DMS 273 (cell line): ENCODE data around the gene BRD2.

Source experiments
- DNase-seq: peaks from one replicate; lab custom pipeline; 2025; ENCODE audit not compliant: unreplicated experiment; lab: John Stamatoyannopoulos, UW

BRD2 gene

GRCh38 chr6:33023536-33023935, 55.1 kb downstream of the BRD2 start:
- DNase-seq: no peak

DNA sequence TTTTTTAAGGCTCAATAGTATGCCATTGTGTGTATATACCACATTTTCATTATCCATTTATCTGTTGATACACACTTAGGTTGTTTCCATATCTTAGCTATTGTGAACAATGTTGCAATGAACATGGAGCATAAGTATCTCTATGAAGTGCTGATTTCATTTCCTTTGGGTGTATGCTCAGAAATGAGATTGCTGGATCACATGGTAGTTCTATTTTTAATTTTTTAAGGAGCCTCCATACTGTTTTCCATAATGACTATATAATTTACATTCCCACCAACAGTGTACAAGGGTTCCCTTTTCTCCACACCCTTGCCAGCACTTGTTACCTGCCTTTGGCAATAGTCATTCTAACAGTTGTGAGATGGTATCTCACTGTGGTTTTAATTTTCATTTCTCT, 56.1 kb downstream of the BRD2 start:
- DNase-seq: no peak

DNA sequence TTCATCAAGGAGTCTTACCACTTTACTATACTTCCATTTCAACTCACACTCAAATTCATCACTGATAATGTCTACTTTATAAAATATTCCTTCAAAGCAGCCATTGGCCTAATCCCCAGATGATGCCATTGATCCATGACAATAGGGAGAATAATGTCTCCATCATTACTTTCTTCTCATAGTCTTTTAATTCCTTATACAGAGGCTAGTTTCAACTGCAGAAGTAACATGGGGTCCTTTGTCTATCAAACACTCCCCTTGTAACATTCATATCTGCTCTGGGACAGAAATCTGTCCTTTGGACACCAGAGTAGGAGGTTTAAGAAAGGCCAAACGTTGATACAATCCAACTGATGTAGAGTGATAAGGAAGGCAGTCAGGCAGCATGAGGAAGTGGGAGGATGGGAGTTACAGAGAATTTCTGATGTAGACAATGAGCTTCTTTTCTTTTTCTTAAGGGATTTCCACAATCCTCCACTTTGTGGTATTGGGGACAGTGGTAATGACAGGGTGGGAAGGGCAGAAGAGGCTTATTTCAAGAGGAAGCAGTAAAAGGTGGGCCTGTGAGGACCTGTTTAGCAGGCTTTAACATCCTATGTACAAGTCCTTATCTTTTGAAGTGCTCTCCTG, 59.9 kb downstream of the BRD2 start:
- no peak for DNase-seq

- peak; percentile 44 for DNase-seq
These were observed 61.2 kb downstream of the BRD2 start for GRCh38 chr6:33029328-33030184.

- DNase-seq: no peak
These were observed 61.9 kb downstream of the BRD2 start for GRCh38 chr6:33030245-33030644.
